GM21717 (cell line): ENCODE data around the gene AP3D1.
"Not testable (repeated sequence)": the region's sequence is repeated elsewhere in the genome, so short reads cannot be mapped to it uniquely, and the experiment has no call there.

Experiments
- ATAC-seq: cut with Tn5 transposase; IDR thresholded peaks from one replicate; pipeline ENCODE4 v1.9.1; 2021; ENCODE audit warnings: mild to moderate bottlenecking, moderate library complexity; ENCODE audit not compliant: unreplicated experiment

The AP3D1 gene

DNA sequence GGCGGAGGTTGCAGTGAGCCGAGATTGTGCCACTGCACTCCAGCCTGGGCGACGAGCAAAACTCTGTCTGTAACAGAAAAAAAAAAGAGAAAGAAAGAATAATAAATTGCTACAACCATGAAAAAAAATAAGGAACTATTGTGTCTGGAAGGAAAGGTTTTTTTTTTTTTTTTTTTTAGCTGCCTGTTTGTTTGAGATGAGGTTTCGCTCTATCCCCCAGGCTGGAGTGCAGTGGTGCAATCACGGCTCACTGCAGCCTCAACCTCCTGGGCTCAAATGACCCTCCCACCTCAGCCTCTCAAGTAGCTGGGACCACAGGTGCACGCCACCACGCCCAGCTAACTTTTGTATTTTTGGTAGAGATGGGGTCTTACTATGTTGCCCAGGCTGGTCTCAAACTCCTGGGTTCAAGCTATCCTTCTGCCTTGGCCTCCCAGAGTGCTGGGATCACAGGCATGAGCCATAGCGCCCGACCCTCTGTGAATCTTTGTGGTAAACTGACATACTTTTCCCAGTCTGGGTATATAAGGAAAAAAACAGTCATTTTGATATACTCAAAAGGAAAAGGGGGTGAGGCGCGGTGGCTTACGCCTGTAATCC lies 59.3 kb downstream of the AP3D1 start:
- not testable (repeated sequence) for ATAC-seq

DNA sequence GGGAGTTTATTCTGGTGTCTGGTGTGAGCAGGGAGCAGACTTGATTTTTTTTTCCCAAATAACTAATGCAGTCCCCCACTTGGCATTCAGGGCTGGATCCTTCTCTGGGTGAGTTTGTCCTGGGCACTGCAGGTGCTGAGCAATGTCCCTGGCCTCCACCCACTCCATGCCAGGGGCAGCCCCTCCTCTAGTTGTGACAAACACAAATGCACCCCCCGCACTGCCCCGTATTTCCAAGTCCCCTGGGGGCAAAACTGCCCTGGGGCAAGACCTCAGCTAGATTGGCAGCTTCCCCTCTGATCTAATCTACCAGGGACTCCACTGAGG lies 61.7 kb downstream of the AP3D1 start:
- ATAC-seq: no peak

DNA sequence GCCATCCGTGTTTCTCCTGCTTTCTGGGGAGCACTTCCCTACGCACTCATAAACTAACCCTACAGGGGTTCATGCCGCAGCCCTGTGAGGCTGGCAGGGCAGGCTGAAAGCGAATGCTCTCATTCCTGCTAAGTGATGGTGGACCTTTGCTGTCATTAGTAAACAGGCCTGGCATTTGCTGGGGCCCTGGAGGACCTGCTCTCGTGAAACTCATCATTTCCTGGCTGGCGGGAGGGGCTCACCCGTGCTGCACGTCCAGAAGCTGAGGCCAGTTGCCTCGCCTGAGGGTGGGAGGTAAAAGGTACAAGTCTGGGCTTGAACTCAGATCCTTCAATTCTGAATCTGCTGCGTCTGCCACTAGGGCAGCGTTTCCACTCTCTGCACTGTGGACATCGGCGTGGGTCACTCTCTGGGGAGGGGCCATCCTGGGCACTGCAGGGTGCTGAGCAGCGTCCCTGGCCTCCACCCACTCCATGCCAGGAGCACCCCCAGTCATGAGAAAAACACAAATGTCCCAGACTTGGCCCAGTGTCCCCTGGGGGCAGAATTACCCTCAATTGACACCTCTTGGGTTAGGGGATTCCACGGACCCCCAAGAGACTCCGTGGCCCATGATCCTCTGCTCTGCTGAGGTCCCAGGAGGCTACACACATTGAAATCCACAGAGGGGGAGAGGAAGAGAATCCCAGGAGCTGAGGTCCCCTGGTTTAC lies 62.2 kb downstream of the AP3D1 start:
- no peak for ATAC-seq

DNA sequence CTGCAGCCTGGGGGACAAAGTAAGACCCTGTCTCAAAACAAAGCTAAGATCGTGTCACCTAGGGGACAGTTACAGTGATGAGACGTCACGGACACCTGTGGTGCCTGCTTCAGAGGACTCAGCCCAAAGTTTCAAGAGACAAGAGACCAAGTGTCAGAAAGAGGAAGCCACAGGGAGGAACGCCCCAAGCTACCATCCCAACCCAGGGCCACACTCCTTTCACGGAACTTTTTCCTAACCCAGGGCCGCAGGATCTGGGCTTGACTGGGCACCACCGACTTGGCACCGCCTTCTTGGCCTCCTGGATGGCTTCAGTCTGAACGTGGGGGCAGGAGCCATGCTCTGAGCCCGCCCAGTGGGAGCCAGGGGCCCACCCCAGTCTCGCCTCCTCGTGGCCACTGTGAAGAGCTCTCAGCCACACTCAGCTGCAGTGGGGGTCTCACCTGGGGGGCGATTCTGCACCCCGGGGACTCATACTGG lies 63.7 kb downstream of the AP3D1 start:
- peak; percentile 19 for ATAC-seq

DNA sequence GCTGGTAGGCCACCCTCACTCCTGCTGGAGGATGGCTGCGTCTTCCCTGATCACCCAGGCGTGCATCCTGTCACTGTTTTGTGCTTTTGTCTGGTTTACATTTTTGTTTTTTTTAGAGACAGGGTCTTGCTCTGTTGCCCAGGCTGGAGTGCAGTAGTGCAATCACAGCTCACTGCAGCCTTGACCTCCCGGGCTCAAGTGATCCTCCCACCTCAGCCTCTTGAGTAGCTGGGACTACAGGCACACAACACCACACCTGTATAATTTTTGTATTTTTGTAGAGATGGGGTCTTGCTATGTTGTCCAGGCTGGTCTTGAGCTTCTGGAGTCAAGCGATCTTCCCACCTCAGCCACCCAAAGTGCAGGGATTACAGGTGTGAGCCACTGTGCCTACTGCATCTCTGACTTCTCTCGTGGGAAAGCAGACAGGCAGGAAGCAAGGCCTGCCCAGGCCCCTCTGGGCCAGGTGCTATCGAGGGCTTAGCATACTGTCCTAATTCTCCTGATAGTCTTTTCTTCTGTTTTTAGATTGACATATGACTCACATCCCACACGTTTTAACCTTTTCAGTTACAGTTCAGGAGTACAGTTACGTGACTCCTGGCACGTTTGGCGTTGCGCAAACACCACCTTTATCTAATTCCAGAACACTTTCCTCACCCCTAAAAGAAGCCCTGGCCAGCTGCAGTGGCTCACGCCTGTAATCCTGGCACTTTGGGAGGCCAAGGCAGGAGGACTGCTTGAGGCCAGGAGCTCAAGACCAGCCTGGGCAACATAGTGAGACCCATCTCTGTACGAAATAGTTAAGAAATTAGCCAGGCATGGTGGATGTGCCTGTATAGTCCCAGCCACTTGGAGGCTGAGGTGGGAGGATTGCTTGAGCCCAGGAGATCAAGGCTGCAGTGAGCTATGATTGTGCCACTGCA lies 64.4 kb downstream of the AP3D1 start:
- peak; percentile 10 for ATAC-seq

DNA sequence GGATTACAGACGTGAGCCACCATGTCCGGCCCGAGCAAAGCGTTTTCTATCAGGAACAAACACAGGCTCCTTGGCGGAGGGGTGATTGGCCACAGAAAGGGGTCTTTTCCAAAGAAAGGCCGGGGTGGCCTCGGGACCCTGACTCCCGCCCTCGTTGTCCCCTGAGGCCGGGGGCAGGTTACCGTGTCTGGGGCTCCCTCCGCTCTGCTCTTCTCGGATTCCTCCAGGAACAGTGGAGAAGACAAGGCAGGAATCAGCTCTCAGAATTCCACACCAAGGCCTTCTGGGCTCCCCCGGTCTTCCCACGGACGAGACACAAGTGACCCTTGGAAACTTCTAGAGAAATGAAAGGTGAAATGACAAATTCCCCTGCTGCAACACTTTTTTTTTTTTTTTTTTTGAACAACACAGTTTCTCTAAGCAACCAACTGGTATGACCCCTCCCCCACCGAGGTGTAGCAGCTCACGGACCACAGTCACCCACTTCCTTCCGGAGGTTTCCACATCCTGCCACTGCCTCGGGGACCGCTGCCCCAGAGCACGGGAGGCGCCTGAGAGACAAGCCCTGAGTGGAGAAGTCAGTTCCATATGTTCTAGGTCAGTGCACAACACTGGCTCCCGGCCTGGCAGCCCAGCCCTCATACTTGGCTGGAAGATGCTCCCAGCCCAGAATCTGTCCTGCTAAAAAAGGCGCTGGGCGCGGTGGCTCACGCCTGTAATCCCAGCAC lies 66.2 kb downstream of the AP3D1 start:
- peak; percentile 27 for ATAC-seq

DNA sequence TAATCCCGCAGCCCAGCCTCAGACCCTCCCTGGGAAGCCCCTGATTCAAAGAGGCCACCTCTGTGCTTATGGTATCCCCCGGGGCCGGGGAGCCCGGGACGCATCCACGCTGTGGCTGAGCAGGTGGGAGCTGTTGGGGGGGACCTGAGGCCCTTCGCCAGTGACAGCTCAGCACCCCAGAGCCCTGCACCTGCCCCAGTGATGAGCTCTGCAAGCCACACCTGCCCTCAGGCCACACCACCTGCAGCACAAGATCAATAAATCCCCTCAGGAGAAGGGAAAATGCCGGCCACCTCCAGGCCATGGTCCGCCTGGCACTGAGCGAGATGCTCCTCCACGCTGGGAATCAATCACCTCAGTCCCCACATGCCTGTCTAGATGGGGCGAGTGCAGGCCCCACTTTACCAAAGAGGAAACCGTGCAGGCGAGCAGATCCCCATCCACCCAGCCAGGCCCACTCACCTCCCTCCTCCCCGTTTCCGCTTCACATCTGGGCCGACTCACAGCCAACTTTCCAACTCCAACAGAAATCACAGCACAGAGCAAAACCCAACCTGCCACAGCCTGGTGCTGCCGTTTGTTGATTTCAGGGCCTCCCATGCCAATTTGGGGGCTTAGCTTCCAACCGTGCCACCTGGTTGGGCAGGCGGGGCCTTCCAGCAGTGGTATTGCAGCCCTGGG lies 68.1 kb downstream of the AP3D1 start:
- no peak for ATAC-seq

DNA sequence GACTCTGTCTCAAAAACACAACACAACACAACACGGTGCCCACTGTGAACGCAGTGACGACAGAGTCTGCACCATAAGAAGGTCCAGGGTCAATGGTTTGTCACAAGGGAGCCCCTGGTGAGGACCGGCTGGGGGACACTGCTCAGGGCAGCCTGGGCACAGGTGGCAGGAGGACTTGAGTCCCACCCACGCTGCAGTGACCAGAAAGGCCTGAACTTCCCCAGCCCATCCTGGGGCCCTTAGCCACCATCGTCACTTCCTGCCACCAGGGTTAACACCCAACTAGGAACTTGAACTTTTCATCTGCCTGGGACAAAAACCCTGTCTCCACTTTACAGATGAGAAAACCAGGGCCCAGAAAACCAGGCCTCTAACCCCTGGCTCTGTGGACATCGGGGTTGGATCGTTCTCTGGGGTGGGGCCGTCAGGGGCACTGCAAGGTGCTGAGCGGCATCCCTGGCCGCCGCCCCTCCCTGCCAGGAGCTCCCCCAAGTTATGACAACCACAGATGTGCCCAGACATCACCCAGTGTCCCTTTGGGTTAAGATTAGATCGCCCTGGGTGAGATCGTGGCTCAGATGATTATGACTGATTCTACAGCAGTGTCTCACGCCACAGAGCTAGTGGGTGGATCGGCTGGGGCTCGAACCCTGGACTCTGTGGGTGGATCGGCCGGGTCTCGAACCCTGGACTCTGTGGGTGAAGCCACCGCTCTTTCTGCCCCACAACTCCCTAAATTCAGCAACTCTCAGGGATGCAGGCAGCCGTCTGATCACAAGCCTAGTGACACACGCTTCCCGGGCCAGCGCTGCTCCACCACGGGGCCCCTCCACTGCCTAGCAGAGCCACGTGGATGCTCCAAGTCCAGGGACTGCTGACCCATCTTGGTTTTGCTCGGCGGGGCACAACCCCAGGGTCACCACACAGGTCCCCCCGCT lies 69.2 kb downstream of the AP3D1 start:
- ATAC-seq: no peak

DNA sequence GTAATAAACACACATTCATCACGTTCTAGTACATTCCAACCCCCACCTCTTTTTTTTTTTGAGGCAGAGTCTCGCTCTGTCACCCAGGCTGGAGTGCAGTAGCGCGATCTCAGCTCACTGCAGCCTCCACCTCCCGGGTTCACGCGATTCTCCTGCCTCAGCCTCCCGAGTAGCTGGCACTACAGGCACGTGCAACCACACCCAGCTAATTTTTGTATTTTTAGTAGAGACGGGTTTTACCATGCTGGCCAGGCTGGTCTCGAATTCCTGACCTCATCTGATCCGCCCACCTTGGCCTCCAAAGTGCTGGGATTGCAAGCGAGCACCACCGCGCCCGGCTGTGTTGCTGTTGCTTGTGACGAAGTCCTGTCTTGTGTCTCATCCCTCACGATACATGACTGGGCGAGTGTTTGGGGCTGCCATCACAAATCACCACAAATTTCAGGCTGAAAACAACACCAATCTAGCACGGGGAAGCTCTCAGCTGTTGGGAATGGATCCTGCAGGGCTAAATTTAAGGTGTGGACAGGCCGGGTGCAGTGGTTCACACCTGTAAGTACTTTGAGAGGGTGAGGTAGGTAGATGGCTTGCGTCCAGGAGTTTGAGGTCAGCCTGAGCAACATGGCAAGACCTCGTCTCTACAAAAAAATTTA lies 70.9 kb downstream of the AP3D1 start:
- ATAC-seq: no peak

DNA sequence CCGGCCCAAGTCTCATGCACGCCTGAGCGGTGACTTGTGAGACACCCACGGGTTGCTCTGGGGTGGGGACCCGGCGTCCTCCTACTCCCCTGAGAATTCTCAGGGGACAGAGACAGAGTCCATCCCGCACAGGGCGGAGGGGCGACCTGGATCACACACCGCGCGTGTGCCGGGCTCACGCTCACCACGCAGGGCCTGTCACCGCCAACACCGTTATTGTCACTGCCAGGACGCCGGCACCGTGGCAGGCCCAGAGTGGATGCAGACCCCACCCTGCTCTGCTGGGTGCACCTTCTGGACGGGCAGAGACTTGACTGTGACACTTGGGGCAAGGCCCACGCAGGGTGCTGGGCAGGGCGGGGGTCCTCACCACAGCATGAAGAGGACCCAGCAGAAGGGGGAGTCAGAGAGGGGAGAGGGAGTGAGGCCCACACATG lies 71.5 kb downstream of the AP3D1 start:
- no peak for ATAC-seq

DNA sequence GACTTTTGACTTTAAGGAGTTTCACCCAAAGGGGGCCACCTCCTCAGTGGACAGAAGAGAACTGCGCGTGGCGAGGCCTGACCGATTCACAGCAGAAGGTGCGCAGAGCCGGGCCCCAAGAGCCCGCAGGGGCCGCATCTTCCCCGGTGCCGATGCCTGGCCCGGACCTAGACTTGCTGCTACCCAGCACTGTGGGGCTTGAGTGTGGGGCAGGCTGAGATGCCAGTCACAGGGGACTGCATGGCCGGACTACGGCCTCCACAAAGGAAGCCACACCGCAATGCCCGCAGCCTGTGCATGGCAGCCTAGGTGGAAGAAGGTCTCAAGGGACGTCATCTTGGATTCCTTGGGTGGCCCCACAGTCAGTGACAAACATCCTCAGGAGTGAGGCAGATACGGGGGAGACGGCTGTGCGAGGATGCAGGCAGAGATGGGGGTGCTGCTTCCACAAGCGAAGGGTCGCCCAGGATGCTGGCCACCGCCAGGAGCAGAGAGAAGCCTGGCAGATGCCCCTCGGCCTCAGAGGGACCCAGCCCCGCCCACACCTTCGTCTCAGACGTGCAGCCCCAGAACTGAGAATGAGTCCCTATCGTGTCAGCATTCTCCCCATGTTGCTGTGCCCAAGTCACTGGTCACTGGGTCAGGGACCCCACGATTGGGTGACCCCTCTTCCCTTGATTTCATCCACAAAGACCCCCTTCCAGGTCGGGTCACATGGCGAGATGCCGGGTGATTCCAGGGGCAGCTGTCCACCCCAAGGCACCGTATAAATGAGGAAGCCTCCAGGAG lies 72.1 kb downstream of the AP3D1 start:
- no peak for ATAC-seq

DNA sequence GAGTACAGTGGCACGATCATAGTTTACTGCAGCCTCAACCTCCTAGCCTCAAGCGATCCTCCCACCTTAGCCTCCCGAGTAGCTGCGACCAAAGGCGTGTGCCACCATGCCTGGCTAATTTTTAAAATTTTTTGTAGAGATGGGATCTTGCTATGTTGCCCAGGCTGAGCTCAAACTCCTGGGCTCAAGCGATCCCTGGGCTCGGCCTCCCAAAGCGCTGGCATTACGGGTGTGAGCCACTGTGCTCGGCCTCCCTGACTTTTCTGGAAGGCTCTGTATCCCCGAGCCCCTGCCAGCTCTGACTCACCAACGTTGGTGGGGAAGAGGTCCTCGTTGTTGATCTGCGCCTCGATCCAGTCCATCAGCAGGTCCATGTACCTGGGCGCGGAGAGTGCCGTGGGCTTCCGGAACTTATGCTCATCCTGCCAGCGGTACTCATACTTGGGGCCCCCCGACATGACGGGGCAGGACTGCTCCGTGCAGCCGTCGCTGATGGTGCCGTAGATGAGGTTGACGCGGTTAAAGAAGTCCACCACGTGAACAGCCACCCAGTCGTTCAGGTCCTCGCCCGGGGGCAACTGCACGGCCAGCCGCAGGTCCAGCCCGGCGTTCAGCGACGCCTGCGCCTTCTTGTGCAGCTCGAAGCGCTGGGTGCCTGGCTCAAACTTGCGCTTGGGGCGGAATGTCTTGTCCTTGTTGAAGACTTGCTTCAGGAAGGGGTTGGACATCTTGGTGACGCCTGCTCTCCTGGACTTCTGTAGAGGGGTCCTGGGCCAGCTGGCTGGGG lies 73.3 kb downstream of the AP3D1 start:
- ATAC-seq: no peak

DNA sequence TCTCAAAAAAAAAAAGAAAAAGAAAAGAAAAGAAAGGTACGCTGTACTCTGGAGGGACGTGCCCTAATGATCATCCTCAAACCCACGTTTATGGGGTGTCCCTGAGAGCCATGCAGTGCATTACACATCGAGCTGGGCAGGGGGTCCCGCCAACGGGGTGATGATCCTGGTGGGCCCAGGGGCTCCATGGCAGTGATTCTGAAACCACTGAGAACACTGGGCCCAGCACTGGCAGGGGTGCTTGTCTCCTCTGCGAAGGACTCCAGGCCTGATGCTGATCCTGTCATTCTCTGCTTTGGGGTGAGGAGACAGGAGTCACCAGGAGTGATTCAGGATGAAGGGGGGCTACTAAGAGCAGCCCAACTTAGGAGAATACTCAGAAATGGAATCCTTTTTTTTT lies 74.0 kb downstream of the AP3D1 start:
- no peak for ATAC-seq

DNA sequence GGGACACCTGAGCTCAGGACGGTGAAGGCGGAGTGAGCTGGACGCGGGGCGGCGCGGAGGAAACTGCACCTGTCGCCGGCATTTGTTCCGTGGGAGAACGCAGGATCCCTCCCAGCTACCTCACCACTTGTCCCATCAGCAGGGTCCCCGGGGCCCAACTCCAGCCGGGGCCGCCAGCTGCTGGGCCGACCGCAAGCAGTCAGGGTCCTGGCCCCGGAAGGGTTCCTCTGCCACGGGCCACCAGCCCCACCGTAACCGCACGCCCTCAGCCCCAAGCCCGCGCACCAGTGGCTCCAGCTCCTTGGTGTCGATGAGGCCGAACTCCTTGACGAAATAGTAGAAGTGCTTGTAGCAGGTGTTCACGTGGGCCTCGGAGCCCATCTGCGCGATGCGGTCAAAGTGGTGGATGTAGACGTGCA lies 74.8 kb downstream of the AP3D1 start:
- no peak for ATAC-seq

DNA sequence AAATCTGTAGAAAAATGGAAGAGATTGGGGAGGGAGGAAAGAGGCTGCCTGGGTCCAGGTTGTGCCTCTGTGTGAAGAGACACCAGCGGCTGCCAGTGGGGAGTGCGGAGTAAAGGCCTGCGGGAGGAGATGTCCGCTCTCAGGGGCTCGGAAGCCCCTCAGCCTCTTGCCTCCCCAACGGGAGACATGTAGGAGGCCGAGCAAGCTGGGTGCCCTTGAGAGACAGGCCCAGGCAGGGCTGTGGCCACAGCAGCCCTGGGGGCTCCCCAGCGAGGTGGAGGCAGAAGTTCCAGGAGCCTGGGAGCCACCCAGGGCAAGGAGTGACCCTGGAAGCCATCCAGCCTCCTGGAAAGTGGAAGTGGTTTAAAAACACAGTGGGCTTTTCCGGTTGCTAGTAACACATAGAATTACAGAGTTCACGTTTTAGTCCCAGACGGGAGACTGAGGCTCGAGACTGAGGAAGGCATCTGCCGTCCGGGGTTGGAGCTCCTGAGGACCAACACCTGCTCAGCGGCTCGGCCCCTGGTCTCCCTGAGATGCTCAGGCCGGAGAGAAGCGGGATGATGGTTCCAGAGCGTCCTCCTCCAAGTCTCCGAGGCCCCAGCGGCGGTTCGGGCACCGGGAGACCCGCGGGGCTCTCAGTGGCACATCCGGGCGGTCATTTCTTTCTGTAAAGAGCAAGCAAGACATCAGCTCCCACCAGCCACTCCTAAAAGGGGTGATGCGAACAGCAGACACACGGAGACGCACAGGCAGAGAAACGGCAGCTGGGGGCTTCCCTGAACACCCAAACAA lies 78.4 kb downstream of the AP3D1 start:
- ATAC-seq: no peak

DNA sequence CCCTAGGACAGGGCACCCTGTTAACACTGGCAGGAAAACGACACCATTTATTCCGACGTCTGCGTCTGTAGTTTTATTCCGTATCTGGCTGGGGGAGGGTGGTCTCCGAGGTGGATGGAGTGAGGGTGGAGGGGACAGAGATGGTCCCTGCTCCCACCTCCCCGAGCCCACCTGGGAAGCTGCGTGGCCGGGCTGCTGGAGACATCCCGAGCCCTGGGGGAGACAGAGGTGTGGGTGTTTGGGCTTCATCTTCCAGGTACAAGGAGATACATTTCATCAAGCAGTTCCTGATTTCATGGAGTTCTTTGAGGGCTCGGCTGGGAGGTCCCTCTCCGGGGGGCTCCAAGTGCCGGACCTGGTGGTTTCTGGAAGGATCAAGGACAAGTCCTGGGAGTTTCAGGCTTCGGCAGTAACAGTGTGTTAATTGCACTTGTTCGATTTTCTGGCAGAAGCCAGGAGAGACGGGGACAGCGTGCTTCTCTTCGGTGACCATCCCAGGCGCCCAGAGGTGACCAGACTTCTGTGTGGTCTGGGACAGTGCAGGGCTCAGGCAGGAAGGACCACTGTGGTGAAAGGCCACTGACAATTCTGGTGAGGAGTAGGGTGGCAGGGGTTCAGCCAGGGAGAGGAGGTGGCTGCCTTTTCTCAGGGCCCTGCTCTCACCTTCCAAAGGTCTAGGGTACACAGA lies 80.2 kb downstream of the AP3D1 start:
- no peak for ATAC-seq
